Right atrium auricular region (tissue), 2 donors: ENCODE measurements around the gene GCNT3. TPM values are rescaled to one million over a fixed set of nuclear protein-coding genes. Genes with fewer than 3 reads are reported as not detected.
A peak's percentile ranks its signal among the peaks of the same experiment; 100 is the strongest.

Source experiments
- DNase-seq: peaks from one replicate; pipeline ENCODE4 v3.0.0-alpha.2; 2019; ENCODE audit warnings: low spot score
- H3K27ac ChIP-seq, 2 donors: fragments of 200-600 bp; sonication (generic); 1 replicate in 1 of 2; 2 replicates in 1 of 2; pipeline ENCODE4 v1.5.1; 2016 to 2019
- H3K27me3 ChIP-seq, 2 donors: fragments of 200-600 bp; sonication (generic); one replicate each; pipeline versions ENCODE4 v1.5.1 to v1.6.0; 2017 to 2019
- H3K36me3 ChIP-seq: fragments of 200-600 bp; sonication (generic); one replicate; pipeline ENCODE4 v1.5.1; 2016
- H3K4me1 ChIP-seq, 2 donors: fragments of 200-600 bp; sonication (generic); one replicate each; pipeline versions ENCODE4 v1.5.1 to v1.6.0; 2017 to 2019
- H3K4me3 ChIP-seq, 2 donors: fragments of 200-600 bp; sonication (generic); 1 replicate in 1 of 2; 2 replicates in 1 of 2; pipeline ENCODE4 v1.5.1; 2017 to 2019; ENCODE audit warnings: mild to moderate bottlenecking in 1 of 2, moderate library complexity in 1 of 2
- H3K9me3 ChIP-seq, 2 donors: fragments of 200-600 bp; sonication (generic); one replicate each; pipeline ENCODE4 v1.5.1; 2019
- total RNA-seq, 2 donors: library from RNA; depleted of rRNA; stranded (reverse); fragments of >200 nt; gene quantifications; one replicate each; pipeline ENCODE4 v1.1.0, GENCODE V29; 2016
- TF ChIP-seq, protein P1 (sequence below), 2 donors: fragments of 200-600 bp; sonication (generic); IDR thresholded peaks; one replicate each; pipeline ENCODE4 v1.5.1; 2019; ENCODE audit warnings: antibody characterized with exemption in 2 of 2

The GCNT3 gene
- total RNA-seq, 2 donors from 2014 or later: not detected

DNA sequence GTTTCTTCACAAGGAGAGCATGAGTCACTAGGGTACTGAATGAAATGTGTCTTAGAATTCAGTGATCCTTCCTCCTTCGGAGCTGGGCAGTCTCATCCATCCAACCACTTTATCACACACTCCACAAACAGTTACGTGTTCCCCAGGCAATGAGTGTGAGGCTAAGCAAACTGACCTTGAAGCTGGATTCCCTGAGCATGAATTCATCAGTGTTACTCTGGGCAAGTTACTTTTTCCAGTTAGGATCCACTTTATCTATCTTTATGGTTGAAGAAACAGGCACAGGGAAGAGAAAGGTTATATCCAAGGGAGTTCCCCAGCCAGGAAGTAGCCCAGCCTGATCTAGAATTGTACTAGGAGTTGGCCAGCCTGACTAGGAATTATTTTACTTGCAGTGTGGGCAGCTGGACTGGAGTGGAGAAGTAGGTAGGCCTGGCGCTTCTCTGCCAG lies 17.1 kb upstream of the GCNT3 start:
- Histone ChIP-seq H3K27me3 (no peaks in the 10 kb centered on the region), H3K4me1 (peaks cover 0 to 10% of the 10 kb centered on the region in 2 donors), H3K9me3 (no peaks in the 10 kb centered on the region), H3K27ac (peak overlapping the region; percentile 22 to 78), H3K36me3 (no peaks in the 10 kb centered on the region), H3K4me3 (no peak overlapping the region)
- TF ChIP-seq, protein P1, sequence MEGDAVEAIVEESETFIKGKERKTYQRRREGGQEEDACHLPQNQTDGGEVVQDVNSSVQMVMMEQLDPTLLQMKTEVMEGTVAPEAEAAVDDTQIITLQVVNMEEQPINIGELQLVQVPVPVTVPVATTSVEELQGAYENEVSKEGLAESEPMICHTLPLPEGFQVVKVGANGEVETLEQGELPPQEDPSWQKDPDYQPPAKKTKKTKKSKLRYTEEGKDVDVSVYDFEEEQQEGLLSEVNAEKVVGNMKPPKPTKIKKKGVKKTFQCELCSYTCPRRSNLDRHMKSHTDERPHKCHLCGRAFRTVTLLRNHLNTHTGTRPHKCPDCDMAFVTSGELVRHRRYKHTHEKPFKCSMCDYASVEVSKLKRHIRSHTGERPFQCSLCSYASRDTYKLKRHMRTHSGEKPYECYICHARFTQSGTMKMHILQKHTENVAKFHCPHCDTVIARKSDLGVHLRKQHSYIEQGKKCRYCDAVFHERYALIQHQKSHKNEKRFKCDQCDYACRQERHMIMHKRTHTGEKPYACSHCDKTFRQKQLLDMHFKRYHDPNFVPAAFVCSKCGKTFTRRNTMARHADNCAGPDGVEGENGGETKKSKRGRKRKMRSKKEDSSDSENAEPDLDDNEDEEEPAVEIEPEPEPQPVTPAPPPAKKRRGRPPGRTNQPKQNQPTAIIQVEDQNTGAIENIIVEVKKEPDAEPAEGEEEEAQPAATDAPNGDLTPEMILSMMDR (IDR thresholded peaks at IDR 0.05): no peak
- no peak for DNase-seq

DNA sequence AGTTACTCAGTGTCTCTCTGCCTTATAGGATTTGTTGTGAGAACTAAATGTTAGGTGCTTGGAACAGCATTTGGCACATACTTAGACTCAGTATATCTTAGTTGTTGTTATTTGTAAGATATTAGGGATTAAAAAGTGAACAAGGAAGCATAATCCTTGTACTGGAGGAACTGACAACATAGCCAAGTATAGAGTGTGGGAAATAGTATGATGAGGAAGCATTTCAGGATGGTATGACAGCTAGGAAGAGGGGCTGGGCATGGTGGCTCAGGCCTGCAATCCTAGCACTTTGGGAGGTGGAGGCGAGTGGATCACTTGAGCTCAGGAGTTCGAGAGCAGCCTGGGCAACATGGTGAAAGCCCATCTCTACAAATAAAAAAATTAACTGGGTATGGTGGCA lies 16.6 kb upstream of the GCNT3 start:
- Histone ChIP-seq H3K4me3 (no peak overlapping the region), H3K27me3 (no peaks in the 10 kb centered on the region), H3K9me3 (no peaks in the 10 kb centered on the region), H3K4me1 (peaks cover 0 to 10% of the 10 kb centered on the region in 2 donors), H3K27ac (peak overlapping the region; percentile 22 to 78), H3K36me3 (no peaks in the 10 kb centered on the region)
- TF ChIP-seq, protein P1 (IDR thresholded peaks at IDR 0.05): no peak
- no peak for DNase-seq

DNA sequence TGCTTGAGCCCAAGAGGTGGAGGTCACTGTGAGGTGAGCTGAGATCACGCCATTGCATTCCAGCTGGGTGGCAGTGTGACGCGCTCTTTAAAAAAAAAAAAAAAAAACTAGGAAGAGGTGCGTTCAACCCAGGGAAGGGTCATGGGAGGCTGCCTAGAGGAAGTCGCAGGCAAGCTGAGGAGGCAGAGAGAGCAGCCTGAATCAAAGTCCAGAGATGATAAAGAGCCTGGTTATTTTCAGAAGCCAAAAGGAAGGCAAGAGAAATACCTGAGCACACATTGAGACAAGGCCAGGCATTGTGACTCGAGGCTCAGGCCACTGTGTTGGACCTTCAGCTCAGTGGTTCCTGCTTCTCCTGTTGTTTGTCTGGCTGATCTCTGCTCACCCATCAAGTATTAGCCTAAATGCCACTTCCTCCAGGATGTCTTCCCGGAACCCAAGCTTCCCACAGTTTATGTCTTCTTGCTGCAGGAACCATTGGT lies 16.1 kb upstream of the GCNT3 start:
- Histone ChIP-seq H3K9me3 (no peaks in the 10 kb centered on the region), H3K36me3 (no peaks in the 10 kb centered on the region), H3K27ac (no peak overlapping the region), H3K4me1 (peaks cover 0 to 10% of the 10 kb centered on the region in 2 donors), H3K4me3 (no peak overlapping the region), H3K27me3 (no peaks in the 10 kb centered on the region)
- DNase-seq: no peak
- TF ChIP-seq, protein P1 (IDR thresholded peaks at IDR 0.05): no peak

DNA sequence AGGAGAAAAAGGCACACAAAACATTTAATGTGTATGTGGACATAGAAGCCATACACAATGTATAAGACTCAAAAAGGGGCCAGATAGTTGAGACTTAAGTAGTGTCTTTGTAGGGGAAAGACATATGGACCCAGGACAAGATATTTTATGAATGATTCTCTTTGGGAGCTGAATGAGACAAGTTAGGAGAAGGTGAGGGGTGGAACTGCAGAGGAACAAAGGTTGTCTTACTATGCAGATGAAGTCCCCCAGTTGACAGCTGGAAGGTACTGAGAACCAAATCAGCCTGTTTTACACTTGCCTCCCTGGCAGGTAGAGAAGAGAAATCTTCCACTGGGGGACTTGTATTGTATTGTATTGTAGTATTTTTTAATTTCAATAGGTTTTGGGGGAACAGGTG lies 14.9 kb upstream of the GCNT3 start:
- TF ChIP-seq, protein P1 (IDR thresholded peaks at IDR 0.05): no peak

DNA sequence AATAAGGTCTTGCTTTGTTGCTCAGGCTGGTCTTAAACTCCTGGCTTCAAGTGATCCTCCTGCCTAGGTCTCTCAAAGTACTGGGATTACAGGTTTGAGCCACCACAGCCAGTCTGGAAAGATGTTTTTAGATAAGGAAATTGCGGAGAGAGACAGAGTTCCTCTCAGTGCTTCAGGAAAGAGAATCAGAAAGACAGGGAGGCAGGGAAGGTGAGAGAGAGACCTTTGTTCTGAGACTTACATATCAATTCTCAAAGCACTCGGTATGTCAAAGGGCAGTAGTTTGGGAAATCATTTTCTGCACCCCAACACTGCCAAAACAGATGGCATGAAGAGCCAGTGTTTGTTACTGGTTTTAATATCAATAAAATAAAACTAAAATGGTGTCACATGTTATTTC lies 13.1 kb upstream of the GCNT3 start:
- H3K9me3 ChIP-seq: peaks cover 0 to 9% of the 10 kb centered on the region in 2 donors
- no peaks in the 10 kb centered on the region for H3K27me3 ChIP-seq
- no peak overlapping the region for H3K4me3 ChIP-seq
- peaks cover 0 to 10% of the 10 kb centered on the region in 2 donors for H3K4me1 ChIP-seq
- H3K27ac ChIP-seq: no peak overlapping the region
- DNase-seq: no peak
- TF ChIP-seq, protein P1 (IDR thresholded peaks at IDR 0.05): no peak
- H3K36me3 ChIP-seq: no peaks in the 10 kb centered on the region

More for the DNA sequence above, 14.9 kb upstream of the GCNT3 start:
- peaks cover 0 to 8% of the 10 kb centered on the region in 2 donors for H3K9me3 ChIP-seq
- H3K4me1 ChIP-seq: peaks cover 0 to 10% of the 10 kb centered on the region in 2 donors
- no peaks in the 10 kb centered on the region for H3K27me3 ChIP-seq
- no peak overlapping the region for H3K4me3 ChIP-seq
- H3K27ac ChIP-seq: no peak overlapping the region
- DNase-seq: no peak
- no peaks in the 10 kb centered on the region for H3K36me3 ChIP-seq

DNA sequence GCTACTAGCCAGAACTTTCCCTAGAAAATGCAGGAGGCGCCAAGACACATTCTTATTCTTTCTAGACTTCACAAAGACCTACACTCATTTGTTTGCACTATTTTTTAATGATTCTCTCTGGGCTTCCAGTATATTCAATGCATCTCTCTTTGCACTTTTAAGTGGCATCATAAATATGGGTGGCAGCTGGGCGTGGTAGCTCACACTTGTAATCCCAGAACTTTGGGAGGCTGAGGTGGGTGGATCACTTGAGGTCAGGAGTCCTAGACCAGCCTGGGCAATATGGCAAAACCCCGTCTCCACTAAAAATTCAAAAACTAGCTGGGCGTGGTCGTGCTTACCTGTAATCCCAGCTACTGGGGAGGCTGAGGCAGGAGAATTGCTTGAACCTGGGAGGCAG lies 5.6 kb upstream of the GCNT3 start:
- H3K4me1 ChIP-seq: no peaks in the 10 kb centered on the region
- no peak overlapping the region for H3K27ac ChIP-seq
- H3K4me3 ChIP-seq: no peak overlapping the region
- DNase-seq: no peak
- no peaks in the 10 kb centered on the region for H3K27me3 ChIP-seq
- H3K36me3 ChIP-seq: no peaks in the 10 kb centered on the region
- peaks cover 0 to 7% of the 10 kb centered on the region in 2 donors for H3K9me3 ChIP-seq
- TF ChIP-seq, protein P1 (IDR thresholded peaks at IDR 0.05): no peak
